ELR (cell line): ENCODE results near the gene UBE4B.
"Not testable (repeated sequence)": the region's sequence is repeated elsewhere in the genome, so short reads cannot be mapped to it uniquely, and the experiment has no call there.

ENCODE experiments used
- DNase-seq: peaks from one replicate; pipeline ENCODE4 v3.0.0-alpha.2; 2015; ENCODE audit warnings: low read depth

Gene UBE4B

DNA sequence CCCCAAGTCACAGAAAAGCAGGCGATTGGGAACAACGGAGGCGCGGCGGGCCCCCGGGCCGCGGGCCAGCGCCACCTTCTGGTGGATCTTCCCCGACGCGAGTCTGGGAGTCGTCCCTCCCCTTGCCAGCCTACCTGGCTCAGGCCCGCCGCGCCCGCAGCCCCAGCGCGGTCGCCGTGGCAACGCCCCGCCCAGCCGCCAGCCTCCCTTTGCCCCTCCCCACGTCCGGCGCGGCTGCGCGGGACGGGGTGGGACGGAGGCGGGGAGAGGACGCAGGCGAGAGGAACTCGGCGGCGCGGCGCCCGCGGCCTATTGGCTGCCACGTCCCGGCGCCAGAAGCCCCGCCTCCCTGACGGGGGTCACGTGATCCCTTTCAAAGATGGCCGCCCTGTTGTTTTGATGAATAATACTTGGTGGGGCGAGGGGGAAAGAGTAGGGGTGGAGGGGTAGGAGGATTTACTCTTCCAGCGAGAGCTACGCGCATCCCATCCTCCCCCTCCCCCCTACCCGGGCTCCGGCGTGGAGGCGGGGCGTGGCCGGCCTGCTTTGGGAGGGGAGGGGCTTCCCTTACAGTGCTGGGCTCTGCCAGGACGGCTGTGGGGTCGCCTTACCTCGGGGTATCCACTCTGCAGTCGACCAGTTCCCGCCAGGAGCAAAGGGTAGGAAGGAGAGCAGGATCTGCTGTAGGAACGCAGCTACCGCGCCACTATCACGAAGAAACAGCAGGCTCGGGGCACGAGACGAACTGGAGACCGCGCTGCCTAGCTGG lies at the start of gene UBE4B:
Gene UBE4B (plus strand): TSS at position 369 of the 769 bp plus-strand sequence. CDS start 713 bp downstream, outside the sequence.
- DNase-seq, result peak; percentile 96

DNA sequence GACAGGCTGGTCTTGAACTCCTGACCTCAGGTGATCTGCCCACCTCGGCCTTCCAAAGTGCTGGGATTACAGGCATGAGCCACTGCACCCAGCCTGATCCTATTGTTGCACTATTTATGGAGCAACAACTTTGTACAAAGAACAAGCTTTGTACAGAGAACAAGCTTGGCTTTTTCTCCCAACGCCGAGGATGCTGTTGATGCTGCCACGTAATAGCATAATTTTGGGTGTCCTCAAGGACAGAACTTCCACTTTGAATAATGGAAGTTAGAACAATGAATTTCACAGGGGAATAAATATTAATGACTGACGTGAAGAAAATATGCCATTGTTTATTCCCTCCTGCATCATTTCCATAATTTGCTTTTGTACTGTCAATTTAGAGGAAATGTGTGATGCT lies 48.5 kb upstream of the UBE4B start:
- DNase-seq, result no peak

DNA sequence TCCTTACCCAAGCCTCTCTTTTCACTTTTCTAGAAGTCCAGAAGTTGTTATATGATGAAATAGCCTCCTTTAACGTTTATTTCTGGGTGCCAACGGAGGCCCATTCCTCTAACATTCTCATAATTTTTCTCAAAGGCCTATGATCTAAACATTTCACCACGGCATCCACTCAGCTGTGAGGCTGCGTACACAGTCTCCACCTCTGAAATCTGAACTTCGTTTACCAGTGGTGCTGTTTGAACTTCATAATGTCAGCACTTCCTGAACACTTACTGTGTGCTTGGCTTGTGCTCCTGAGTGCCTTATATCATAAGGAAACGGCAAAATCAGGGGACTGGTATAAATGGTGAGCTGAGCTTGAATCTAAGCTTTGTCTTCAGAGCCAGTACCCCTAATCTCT lies 47.8 kb upstream of the UBE4B start:
- DNase-seq, result no peak

DNA sequence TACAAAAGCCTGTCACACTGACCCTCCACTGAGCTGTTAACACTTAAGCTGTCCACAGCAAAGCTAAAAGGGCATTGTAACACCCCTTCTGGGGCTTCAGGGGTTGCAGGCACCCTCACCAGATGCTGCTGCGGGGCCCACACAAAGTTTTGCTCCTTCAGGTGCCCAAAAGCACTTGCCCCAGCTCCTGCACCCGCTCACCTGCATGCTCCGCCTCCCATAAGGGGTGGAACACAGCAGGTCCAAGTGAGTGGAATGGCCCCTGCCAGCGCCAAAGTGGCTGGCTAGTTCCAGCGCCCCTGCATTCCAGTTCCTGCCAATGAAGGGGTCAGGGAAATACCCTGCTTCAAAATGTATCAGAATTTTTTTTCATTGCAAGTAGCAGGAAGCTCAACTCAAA lies 43.0 kb upstream of the UBE4B start:
- no peak for DNase-seq

DNA sequence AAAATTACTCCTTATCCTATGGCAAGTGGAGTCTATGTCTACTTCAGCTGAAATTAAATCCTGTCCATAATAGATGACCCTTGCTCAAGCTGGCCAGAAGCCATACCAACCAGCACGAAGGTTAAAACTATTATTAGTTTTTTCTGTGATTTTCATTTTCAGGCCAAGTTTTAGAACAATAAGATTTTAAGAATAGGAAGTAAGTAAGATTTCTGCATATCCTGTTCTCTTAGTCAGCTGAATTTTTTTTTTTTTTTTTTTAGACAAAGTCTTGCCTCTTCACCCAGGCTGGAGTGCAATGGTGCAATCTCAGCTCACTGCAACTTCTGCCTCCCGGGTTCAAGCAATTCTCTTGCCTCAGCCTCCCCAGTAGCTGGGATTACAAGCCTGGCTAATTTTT lies 41.8 kb upstream of the UBE4B start:
- no peak for DNase-seq

DNA sequence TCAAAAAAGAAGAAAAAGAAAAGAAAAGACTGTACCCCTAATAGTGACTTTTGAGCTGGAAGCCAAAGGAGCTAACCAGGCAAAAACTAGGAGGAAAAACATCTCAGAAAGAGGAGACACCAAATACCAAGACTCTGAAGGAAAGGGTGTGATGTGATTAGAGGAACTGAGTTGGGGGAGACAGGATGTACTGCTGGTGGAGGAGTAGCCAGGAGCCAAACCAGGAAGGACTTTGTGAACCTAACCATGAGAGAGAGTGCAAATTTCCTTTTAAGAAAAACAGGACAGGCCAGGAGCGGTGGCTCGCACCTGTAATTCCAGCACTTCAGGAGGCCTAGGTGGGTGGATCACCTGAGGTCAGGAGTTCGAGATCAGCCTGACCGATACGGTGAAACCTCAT lies 39.8 kb upstream of the UBE4B start:
- DNase-seq, result no peak

DNA sequence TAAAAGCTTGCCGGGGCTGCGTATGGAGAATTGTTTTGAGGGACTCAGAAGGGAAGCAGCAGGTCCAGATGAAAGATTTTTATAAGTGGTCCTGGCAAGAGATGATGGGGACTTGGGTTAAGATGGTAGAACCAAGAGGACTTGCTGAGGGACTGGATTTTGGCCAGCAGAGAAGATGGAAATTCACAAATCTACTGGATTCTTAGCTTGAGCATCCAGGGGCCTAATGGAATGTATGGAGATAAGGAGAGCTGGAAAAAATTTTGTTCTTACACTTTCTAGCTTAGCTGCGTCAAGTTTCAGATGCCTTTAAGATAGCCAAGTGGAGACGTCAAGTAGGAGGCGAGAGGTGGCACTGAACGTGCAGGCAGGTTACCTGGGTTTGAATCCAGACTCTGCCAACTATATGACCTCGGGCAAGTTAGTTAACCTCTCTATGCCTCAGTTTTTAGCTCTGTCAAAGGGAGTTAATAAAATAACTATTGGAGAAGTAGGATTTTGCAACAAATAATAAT lies 39.1 kb upstream of the UBE4B start:
- no peak for DNase-seq

DNA sequence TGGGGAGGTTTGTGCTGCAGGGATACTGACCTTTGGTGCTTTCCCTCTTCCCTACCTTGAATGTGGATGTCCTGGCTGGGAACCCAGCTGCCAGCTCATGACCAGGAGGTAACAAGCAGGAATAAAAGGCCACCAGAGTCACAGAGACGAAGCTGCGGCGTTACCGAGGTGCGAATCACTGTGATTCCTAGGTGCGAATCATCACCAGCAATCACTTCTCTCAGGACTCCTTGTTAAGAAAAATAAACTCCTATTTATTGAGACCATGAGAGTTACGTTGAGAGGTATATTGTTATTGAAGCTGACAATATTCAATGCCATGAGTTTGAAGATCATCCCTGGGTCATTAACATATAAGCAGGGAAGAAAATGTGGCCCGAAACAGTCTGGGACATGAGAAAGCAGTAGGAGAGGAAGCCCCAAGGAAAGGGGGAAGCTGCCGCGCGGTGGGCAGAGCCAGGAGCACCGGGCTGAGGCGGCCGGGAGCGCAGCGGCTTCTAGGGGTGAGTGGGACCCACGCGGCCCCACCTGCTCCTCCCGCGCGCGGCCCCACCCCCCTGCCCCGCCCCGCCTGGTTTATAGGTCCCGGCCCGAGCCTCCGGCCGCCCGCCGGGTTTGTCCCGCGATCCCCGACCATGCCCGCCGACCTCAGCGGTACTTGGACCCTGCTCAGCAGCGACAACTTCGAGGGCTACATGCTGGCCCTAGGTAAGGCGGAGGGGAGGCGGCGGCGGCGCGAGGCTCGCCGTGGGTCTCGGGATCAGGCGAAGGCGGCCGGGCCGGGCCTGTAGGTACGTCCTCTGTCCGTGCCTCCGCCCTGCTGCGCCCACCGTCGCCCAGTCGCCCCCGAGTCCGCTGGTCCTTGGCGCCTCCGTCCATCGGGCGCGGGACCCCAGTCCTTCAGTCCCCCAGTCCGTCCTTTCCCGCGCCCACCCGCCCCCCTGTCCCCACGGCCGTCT lies 35.9 kb upstream of the UBE4B start, which contains the start of gene RBP7:
Gene RBP7 (plus strand): TSS at position 605 of the 959 bp plus-strand sequence. CDS start 31 bp downstream, at position 636.
- peak; percentile 35 for DNase-seq

DNA sequence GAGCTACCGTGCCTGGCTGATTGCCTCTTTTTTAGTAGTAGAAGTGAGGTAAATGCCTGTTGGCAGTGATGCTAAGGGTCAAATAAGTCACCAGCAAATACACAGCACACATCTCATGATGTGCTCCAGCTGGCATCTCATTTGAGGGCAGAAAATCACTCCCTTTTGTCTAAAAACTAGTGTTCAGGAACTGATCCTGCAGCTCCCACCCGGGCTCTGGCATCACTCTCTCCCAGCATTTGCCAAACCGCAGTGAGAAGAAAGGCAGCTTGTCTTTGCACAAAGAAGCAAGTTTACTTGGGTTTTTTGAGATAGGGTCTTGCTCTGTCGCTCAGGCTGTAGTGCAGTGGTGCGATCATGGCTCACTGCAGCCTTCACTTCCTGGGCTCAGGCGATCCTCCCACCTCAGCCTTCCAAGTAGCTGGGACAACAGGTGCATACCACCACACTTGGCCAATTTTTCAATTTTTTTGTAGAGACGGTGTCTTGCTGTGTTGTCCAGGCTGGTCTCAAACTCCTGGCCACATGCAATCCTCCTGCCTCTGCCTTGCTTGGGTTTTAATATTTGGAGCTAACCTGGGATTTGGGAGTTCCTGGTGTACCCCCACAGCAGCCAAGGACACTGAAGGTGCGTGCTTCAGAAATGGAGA lies 31.6 kb upstream of the UBE4B start:
- no peak for DNase-seq

DNA sequence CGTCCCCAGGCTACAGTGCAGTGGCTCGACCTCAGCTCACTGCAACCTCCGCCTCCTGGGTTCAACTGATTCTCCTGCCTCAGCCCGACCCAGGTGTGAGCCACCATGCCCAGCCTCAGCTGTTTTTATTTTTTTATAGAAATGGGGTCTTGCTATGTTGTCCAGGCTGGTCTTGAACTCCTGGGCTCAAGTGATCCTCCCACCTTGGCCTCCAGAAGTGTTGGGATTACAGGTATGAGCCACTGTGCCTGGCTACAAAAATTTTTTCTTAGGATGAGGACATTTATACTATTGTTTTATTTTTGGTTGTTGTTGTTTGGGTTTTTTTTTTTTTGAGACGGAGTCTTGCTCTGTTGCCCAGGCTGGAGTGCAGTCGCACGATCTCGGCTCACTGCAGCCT lies 27.5 kb upstream of the UBE4B start:
- DNase-seq, result not testable (repeated sequence)

DNA sequence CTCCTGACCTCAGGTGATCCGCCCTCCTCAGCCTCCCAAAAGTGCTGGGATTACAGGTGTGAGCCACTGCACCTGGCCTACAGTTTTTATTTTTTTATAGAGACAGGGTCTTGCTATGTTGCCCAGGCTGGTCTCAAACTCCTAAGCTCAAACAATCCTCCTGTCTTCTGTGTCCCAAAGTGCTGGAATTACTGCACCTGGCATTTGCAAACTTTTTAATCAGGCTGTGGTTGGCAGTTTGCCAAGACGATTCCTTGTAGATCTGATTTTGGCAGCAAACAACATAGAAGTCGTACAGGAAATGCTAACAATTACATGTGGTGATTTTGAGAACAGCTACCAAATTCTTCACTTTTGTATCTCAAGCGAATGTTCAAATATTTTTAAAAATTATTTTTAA lies 25.6 kb upstream of the UBE4B start:
- no peak for DNase-seq

DNA sequence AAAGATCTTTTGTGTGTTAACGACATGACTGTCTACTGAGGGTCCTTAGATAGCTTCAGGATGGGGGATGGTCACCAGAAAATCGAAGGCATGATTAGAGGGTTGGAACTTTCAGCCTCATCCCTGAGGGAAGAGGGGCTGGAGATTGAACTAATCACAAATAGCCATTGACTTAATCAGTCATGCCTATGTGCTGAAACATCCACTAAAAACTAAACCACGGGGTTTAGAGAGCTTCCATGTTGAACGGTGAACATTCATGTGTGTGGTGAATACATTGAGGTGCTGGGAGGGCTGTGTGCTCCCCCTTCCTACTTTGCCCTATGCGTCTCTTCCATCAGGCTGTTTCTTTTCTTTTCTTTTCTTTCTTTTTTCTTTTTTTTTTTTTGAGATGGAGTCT lies 18.7 kb upstream of the UBE4B start:
- peak; percentile 40 for DNase-seq

DNA sequence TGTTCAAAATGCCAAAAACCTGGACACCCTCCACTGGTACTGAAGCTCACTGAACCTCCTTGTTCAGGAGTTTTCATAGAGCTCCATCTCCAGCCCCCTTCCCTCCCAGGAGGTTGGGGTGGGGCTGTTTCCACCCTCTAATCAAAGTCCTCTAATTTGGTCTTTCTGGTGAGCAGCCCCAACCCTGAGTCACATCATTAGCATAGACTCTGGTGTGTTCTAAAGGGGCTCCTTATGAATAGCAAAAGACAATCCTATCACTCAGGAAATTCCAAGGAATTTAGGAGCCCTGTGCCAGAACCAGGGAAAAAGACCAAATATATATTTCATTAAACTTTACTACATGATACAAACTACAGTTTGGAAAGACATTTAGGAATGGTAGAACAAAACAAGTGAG lies 13.2 kb upstream of the UBE4B start:
- no peak for DNase-seq

DNA sequence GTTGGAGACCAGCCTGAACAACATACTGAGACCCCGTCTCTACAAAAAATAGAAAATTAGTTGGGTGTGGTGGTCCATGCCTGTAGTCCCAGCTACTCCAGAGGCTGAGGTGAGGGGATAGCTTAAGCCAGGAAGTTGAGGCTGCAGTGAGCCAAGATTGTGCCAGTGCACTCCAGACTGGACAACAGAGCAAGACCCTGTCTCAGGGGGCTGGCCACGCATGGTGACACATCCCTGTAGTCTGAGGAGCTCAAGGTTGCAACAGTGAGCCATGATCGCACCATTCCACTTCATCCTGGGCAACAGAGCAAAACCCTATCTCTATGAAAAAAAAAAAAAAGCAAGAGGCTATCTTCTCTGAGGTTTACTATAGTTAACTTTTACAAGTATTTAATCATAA lies 12.7 kb upstream of the UBE4B start:
- no peak for DNase-seq

DNA sequence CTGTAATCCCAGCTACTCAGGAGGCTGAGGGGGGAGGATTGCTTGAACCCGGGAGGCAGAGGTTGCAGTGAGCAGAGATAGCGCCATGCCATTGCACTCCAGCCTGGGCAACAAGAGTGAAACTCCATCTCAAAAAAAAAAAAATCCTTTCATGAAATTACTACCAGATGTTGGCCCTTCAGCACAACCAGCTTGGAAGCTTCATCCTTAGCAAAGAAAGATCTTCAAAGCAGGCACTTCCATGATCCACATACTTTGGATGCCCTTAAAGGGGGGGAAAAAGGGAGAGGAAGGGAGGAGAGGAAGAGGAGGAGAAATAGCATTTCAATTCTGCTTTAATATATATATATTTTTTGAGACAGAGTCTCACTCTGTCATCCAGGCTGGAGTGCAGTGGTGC lies 12.1 kb upstream of the UBE4B start:
- DNase-seq, result not testable (repeated sequence)

DNA sequence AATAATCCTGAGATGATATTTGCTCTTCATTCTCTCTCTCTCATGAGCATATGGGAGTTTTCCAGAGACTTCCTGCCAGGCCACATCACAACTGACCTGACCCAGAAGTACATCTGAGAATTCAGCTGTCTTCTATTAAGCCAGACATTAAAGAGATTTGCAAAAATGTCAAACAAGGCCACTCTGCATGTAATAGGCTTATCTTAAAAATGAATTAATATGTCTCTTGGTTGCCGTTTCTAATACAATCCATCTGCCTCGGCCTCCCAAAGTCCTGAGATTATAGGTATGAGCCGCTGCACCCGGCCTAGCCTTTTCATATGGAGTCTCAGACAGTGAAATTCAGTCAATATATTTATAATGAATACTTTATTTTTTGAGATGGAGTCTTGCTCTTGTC lies 10.8 kb upstream of the UBE4B start:
- not testable (repeated sequence) for DNase-seq

DNA sequence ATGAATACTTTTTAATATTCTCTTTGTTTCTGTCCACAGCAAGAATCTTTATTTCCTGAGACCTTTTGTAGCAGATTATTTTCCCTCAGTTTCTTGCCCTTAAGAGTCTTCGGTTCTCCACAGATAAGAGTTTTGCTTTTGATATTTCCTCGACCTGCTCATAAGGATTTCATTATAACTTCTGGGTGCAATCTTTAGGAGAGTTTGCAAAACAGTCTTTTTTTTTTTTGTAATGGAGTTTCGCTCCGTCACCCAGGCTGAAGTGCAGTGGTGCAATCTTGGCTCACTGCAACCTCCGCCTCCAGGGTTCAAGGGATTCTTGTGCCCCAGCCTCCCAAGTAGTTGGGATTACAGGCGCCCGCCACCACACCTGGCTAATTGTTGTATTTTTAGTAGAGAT lies 10.1 kb upstream of the UBE4B start:
- no peak for DNase-seq

DNA sequence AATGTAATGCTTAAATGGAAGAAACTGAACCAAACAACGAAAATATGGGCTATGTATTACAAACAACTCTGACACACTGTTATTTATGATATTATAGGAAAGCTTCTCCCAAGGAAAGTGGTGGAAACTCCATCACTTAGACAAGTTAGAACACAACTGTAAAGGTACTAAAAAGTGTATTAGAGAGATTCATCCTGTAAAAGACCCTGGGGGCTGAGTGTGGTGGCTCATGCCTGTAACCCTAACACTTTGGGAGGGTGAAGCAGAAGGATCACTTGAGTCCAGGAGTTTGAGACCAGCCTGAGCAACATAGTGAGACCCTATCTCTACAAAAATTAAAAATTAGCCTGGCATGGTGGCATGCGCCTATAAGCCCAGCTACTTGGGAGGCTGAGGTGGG lies 7.4 kb upstream of the UBE4B start:
- DNase-seq, result no peak

DNA sequence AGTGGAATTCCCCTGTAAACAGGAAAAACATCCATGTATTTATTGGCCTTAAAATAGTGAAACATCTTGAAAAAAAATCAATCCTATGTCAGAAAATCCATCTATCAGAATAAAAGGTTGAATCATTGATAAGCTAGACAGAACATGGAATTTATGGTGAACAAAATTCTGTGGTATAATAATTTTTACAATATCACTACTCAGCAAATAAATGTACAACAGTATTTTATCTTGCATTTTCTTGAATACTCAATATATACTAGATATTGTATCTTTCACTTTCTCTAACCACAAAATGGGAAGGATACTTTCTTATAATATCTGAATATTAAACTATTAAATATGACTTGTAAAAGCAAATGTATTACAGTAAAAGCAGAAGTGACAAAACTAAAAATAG lies 5.7 kb upstream of the UBE4B start:
- DNase-seq, result no peak

DNA sequence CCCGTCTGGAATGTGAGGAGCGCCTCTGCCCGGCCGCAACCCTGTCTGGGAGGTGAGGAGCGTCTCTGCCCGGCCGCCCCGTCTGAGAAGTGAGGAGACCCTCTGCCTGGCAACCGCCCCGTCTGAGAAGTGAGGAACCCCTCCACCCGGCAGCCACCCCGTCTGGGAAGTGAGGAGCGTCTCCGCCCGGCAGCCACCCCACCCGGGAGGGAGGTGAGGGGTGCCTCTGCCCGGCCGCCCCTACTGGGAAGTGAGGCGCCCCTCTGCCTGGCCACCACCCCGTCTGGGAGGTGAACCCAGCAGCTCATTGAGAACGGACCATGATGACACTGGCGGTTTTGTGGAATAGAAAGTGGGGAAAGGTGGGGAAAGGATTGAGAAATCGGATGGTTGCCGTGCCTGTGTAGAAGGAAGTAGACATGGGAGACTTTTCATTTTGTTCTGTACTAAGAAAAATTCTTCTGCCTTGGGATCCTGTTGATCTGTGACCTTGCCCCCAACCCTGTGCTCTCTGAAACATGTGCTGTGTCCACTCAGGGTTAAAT lies 3.7 kb upstream of the UBE4B start:
- DNase-seq, result not testable (repeated sequence)

DNA sequence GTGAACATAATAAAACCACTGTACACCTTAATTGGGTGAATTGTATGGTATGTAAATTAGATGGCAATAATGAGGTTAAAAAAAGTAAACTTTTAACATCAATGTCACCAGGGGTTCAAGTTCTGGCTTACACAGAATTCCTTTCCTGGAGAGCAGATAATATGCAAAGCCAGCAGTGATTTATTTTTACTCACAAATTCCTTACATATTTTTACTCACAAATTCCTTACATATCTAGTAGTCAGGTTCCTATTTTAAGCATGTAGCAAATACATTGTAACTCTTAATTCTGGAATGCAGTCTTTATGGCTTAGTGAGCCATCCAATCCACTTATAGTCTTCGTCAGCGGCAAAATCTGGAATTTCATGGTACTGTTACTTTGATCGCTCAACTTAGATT lies 1.3 kb upstream of the UBE4B start:
- DNase-seq, result peak; percentile 90

DNA sequence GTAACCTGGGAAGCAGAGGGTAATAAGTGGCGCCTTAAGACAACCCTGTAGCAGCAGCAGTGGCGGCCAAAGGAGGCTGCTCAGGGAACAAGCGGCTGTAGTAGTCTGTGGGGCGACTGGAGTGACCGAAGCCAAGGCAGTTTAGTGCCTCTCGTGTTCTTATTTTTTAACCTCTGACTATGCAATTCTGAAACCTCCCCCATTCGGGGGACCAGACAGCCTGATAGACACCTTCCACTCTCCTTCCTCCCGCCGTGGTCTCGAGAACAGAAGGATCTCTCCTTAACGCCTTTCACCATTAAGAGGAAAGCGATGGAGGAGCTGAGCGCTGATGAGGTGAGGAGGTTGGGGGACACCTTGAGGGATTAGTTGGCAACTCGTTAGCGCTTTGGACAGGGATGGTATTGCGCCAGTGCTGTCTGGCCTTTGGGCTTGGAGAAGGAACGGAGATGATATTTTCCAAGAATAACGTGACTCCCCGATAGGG lies 644 bp downstream of the UBE4B start:
- DNase-seq, result peak; percentile 61
